ENCODE measurements around the gene GPC6.
"Not testable (repeated sequence)": the region's sequence is repeated elsewhere in the genome, so short reads cannot be mapped to it uniquely, and the experiment has no call there.

The GPC6 gene

GRCh38 chr13:93430381-93430780, 203.8 kb downstream of the GPC6 start:
- DNase-seq (ENCODE audit: extremely low spot score), result no peak
- ChIA-PET CTCF (no interaction called here), POLR2A (no interaction called here)
- TF ChIP-seq NFRKB (IDR thresholded peaks at IDR 0.05) (no peak), FOXA1 (IDR thresholded peaks at IDR 0.05) (no peak), BHLHE40 (IDR thresholded peaks at IDR 0.05; ENCODE audit: borderline replicate concordance) (no peak), ELF4 (IDR thresholded peaks at IDR 0.05) (no peak), PKNOX1 (IDR thresholded peaks at IDR 0.05) (no peak), FOXM1 (IDR thresholded peaks at IDR 0.05; ENCODE audit: borderline replicate concordance) (no peak), LEF1 (IDR thresholded peaks at IDR 0.05; ENCODE audit: borderline replicate concordance) (no peak), TARDBP (IDR thresholded peaks at IDR 0.05) (no peak), ARNT (IDR thresholded peaks at IDR 0.05) (no peak), HDGF (IDR thresholded peaks at IDR 0.05; ENCODE audit: borderline replicate concordance) (no peak), FOXK2 (IDR thresholded peaks at IDR 0.05) (no peak), L3MBTL2 (conservative IDR thresholded peaks at IDR 0.05) (no peak), ZNF384 (IDR thresholded peaks at IDR 0.05) (no peak), CTBP1 (IDR thresholded peaks at IDR 0.05; ENCODE audit: borderline replicate concordance) (no peak), SUZ12 (IDR thresholded peaks at IDR 0.05) (no peak), SP1 (IDR thresholded peaks at IDR 0.05) (no peak)

GRCh38 chr13:93435651-93436050, 209.0 kb downstream of the GPC6 start:
- no peak for TF ChIP-seq NFRKB (IDR thresholded peaks at IDR 0.05)
- no peak for TF ChIP-seq BHLHE40 (IDR thresholded peaks at IDR 0.05; ENCODE audit: borderline replicate concordance)
- no peak for TF ChIP-seq SUZ12 (IDR thresholded peaks at IDR 0.05)
- no peak for TF ChIP-seq FOXA1 (IDR thresholded peaks at IDR 0.05)
- no peak for TF ChIP-seq HDGF (IDR thresholded peaks at IDR 0.05; ENCODE audit: borderline replicate concordance)
- ChIA-PET CTCF (no interaction called here), POLR2A (interaction anchor here (0.9 kb wide), 1 partner anchor 207 kb away, joined by 3 read pairs; no protein-coding TSS in a partner anchor)
- no peak for DNase-seq (ENCODE audit: extremely low spot score)

- ChIA-PET CTCF (no interaction called here), POLR2A (no interaction called here)
- DNase-seq (ENCODE audit: extremely low spot score), result no peak
- TF ChIP-seq FOXA1 (IDR thresholded peaks at IDR 0.05) (no peak), ARNT (IDR thresholded peaks at IDR 0.05) (no peak), TARDBP (IDR thresholded peaks at IDR 0.05) (no peak), NFRKB (IDR thresholded peaks at IDR 0.05) (no peak)
Observed at GRCh38 chr13:93437081-93437480, 210.5 kb downstream of the GPC6 start.

- POLR2A ChIA-PET, result no interaction called here
- CTCF ChIA-PET, result no interaction called here
- DNase-seq (ENCODE audit: extremely low spot score), result peak; percentile 26
- TF ChIP-seq FOXM1 (IDR thresholded peaks at IDR 0.05; ENCODE audit: borderline replicate concordance) (no peak), HDGF (IDR thresholded peaks at IDR 0.05; ENCODE audit: borderline replicate concordance) (no peak), LEF1 (IDR thresholded peaks at IDR 0.05; ENCODE audit: borderline replicate concordance) (no peak), ZNF384 (IDR thresholded peaks at IDR 0.05) (no peak), SUZ12 (IDR thresholded peaks at IDR 0.05) (no peak), ELF4 (IDR thresholded peaks at IDR 0.05) (no peak)
Observed at GRCh38 chr13:93446238-93446637, 219.6 kb downstream of the GPC6 start.

GRCh38 chr13:93450191-93450621, 223.6 kb downstream of the GPC6 start:
- ChIA-PET POLR2A (interaction anchor here (0.6 kb wide), 1 partner anchor 223 kb away, joined by 3 read pairs; the partner anchor contains the start of gene GPC6), CTCF (no interaction called here)
- TF ChIP-seq LEF1 (IDR thresholded peaks at IDR 0.05; ENCODE audit: borderline replicate concordance), result no peak
- TF ChIP-seq FOXK2 (IDR thresholded peaks at IDR 0.05), result no peak
- no peak for TF ChIP-seq ZNF384 (IDR thresholded peaks at IDR 0.05)
- TF ChIP-seq TARDBP (IDR thresholded peaks at IDR 0.05), result no peak
- TF ChIP-seq FOXA1 (IDR thresholded peaks at IDR 0.05), result no peak
- no peak for TF ChIP-seq HDGF (IDR thresholded peaks at IDR 0.05; ENCODE audit: borderline replicate concordance)
- TF ChIP-seq FOXM1 (IDR thresholded peaks at IDR 0.05; ENCODE audit: borderline replicate concordance), result no peak
- DNase-seq (ENCODE audit: extremely low spot score), result no peak

- CTCF ChIA-PET, result no interaction called here
- POLR2A ChIA-PET, result interaction anchor here (0.6 to 1.4 kb wide), 2 partner anchors 222 to 224 kb away, joined by 3 read pairs; partner anchors contain the start of gene GPC6
- DNase-seq (ENCODE audit: extremely low spot score), result no peak
- TF ChIP-seq LEF1 (IDR thresholded peaks at IDR 0.05; ENCODE audit: borderline replicate concordance), result no peak
- no peak for TF ChIP-seq BHLHE40 (IDR thresholded peaks at IDR 0.05; ENCODE audit: borderline replicate concordance)
- TF ChIP-seq HDGF (IDR thresholded peaks at IDR 0.05; ENCODE audit: borderline replicate concordance), result no peak
- no peak for TF ChIP-seq CTBP1 (IDR thresholded peaks at IDR 0.05; ENCODE audit: borderline replicate concordance)
- TF ChIP-seq NFRKB (IDR thresholded peaks at IDR 0.05), result no peak
- no peak for TF ChIP-seq PKNOX1 (IDR thresholded peaks at IDR 0.05)
- no peak for TF ChIP-seq ARNT (IDR thresholded peaks at IDR 0.05)
- TF ChIP-seq ZNF384 (IDR thresholded peaks at IDR 0.05), result no peak
- no peak for TF ChIP-seq FOXK2 (IDR thresholded peaks at IDR 0.05)
- no peak for TF ChIP-seq SP1 (IDR thresholded peaks at IDR 0.05)
- TF ChIP-seq FOXA1 (IDR thresholded peaks at IDR 0.05), result no peak
Observed at GRCh38 chr13:93450761-93451160, 224.2 kb downstream of the GPC6 start.

- POLR2A ChIA-PET; DNase-seq (ENCODE audit: extremely low spot score); CTCF ChIA-PET: not testable (repeated sequence)
Observed at GRCh38 chr13:93454676-93455235, 228.1 kb downstream of the GPC6 start.

GRCh38 chr13:93455861-93456260, 229.3 kb downstream of the GPC6 start:
- TF ChIP-seq L3MBTL2 (conservative IDR thresholded peaks at IDR 0.05), result no peak
- TF ChIP-seq SP1 (IDR thresholded peaks at IDR 0.05), result no peak
- TF ChIP-seq PKNOX1 (IDR thresholded peaks at IDR 0.05), result no peak
- no peak for TF ChIP-seq ARNT (IDR thresholded peaks at IDR 0.05)
- TF ChIP-seq ZNF384 (IDR thresholded peaks at IDR 0.05), result no peak
- TF ChIP-seq NFRKB (IDR thresholded peaks at IDR 0.05), result no peak
- no peak for TF ChIP-seq CTBP1 (IDR thresholded peaks at IDR 0.05; ENCODE audit: borderline replicate concordance)
- TF ChIP-seq HDGF (IDR thresholded peaks at IDR 0.05; ENCODE audit: borderline replicate concordance), result no peak
- TF ChIP-seq FOXA1 (IDR thresholded peaks at IDR 0.05), result no peak
- CTCF ChIA-PET, result no interaction called here
- POLR2A ChIA-PET, result no interaction called here

More at GRCh38 chr13:93455861-93456260, 229.3 kb downstream of the GPC6 start:
- no peak for DNase-seq (ENCODE audit: extremely low spot score)
